ENCODE results near the gene GPR82. TPM values are rescaled to one million over a fixed set of nuclear protein-coding genes. Genes with fewer than 3 reads are reported as not detected.

GPR82 gene
- total and polyA plus RNA-seq, 2 donors (not counting 1 experiment from before 2014, with no cell fraction given): not detected

DNA sequence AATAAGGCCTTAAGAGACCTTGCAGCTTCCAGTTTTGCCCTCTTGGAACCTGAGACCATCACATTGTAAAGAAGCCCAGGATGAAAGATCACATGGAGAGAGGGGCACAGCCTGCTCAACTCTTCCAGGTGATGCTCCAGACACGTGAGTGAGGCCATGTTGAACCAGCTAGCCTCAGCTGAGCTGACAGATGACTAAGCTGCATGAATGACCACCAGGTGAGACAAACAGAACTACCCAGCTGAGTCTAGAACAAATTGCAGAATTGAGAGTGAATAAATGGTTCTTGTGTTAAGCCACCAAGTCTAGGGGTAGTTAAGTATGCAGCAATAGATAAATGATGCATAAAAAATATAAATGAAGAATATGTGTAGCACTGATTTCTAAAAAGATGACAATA, 16.8 kb upstream of the GPR82 start:
- peak overlapping the region; percentile 77 for H3K27ac Mint-ChIP-seq
- H3K4me3 Mint-ChIP-seq: peak overlapping the region; percentile 72
- no peaks in the 10 kb centered on the region for H3K27me3 Mint-ChIP-seq
- no peaks in the 10 kb centered on the region for H3K27me3 ChIP-seq (replicated peaks in 1 of 4; ENCODE audit: control extremely low read depth in 1 of 4, control insufficient read depth in 3 of 4, insufficient read depth in 4 of 4, low read length in 3 of 4)
- ATAC-seq (ENCODE audit: low read depth): peak; percentile 18
- intact Hi-C loops (cut with micrococcal nuclease): loop anchor here (2.0 kb wide), 1 partner anchor 14 kb away; no protein-coding TSS in a partner anchor
- no peaks in the 10 kb centered on the region for H3K9me3 Mint-ChIP-seq (ENCODE audit: insufficient read depth)
- no CpG with 5 or more reads among the region's 1 CpG for WGBS (ENCODE audit: insufficient coverage)
- H3K27ac ChIP-seq (ENCODE audit: low read length in 2 of 2): no peak overlapping the region
- H3K79me2 ChIP-seq (ENCODE audit: control insufficient read depth, insufficient read depth, low read length): no peaks in the 10 kb centered on the region
- no peaks in the 10 kb centered on the region for H3K36me3 ChIP-seq (replicated peaks in 1 of 2; ENCODE audit: control extremely low read depth in 1 of 2, control insufficient read depth in 1 of 2, extremely low read depth in 1 of 2, insufficient read depth in 2 of 2, low read length in 1 of 2)
- DNase-seq: peak; percentile 30
- no peak overlapping the region for H3K9ac ChIP-seq (ENCODE audit: low read length)
- no peak overlapping the region for H2AFZ ChIP-seq (ENCODE audit: insufficient read depth, low read depth, low read length, poor library complexity, severe bottlenecking)
- ChIA-PET CTCF (interaction anchor here (0.8 to 3.8 kb wide), 4 partner anchors 10 to 149 kb away, joined by 4 to 20 read pairs (median 10); no protein-coding TSS in a partner anchor), POLR2A (interaction anchor here (0.6 to 1.4 kb wide), 3 partner anchors 15 to 98 kb away, joined by 3 to 6 read pairs (median 3); no protein-coding TSS in a partner anchor)
- peaks cover 52% of the 10 kb centered on the region for H3K4me1 Mint-ChIP-seq
- H3K4me2 ChIP-seq (replicated peaks; ENCODE audit: low read depth, low read length, poor library complexity, severe bottlenecking): peak overlapping the region; percentile 9
- TF ChIP-seq EZH2 (IDR thresholded peaks at IDR 0.05; ENCODE audit: borderline replicate concordance, insufficient read depth, low read depth, low read length, poor library complexity, severe bottlenecking): no peak
- TF ChIP-seq, protein P1, sequence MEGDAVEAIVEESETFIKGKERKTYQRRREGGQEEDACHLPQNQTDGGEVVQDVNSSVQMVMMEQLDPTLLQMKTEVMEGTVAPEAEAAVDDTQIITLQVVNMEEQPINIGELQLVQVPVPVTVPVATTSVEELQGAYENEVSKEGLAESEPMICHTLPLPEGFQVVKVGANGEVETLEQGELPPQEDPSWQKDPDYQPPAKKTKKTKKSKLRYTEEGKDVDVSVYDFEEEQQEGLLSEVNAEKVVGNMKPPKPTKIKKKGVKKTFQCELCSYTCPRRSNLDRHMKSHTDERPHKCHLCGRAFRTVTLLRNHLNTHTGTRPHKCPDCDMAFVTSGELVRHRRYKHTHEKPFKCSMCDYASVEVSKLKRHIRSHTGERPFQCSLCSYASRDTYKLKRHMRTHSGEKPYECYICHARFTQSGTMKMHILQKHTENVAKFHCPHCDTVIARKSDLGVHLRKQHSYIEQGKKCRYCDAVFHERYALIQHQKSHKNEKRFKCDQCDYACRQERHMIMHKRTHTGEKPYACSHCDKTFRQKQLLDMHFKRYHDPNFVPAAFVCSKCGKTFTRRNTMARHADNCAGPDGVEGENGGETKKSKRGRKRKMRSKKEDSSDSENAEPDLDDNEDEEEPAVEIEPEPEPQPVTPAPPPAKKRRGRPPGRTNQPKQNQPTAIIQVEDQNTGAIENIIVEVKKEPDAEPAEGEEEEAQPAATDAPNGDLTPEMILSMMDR (IDR thresholded peaks at IDR 0.05): no peak
- no peaks in the 10 kb centered on the region for H4K20me1 ChIP-seq (ENCODE audit: control insufficient read depth, insufficient read depth, low read length, poor library complexity, severe bottlenecking)
- H3K9me3 ChIP-seq (ENCODE audit: control extremely low read depth in 1 of 3, control insufficient read depth in 2 of 3, insufficient read depth in 1 of 3, low read length in 2 of 3): no peaks in the 10 kb centered on the region
- H3K4me1 ChIP-seq (ENCODE audit: control insufficient read depth in 2 of 2, insufficient read depth in 2 of 2, low read length in 2 of 2): peaks cover 43 to 48% of the 10 kb centered on the region in 2 donors
- no peak overlapping the region for H3K4me3 ChIP-seq (ENCODE audit: control extremely low read depth in 1 of 5, extremely low read depth in 1 of 5, insufficient read depth in 1 of 5, low read depth in 2 of 5, low read length in 4 of 5)

DNA sequence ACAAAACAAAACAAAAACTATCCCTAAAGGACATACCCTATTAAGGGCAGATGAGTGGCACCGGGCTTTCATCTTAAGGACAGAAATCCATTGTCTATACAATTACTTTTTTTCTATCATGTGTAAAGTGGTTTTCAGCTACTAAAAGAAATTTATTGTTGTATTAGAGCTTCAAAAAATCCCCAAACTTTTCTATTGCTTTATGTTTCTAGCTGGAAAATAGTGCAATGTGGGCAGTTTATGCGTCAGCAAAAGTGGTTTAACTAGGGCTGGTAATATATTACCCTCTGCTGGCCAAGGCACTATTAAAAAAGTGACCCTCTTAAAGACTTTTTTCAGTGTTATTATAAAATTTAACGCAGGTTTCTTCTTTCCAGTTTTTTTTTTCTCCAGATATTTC, 15.5 kb upstream of the GPR82 start:
- Histone ChIP-seq H3K36me3 (replicated peaks in 1 of 2; ENCODE audit: control extremely low read depth in 1 of 2, control insufficient read depth in 1 of 2, extremely low read depth in 1 of 2, insufficient read depth in 2 of 2, low read length in 1 of 2) (no peaks in the 10 kb centered on the region), H4K20me1 (ENCODE audit: control insufficient read depth, insufficient read depth, low read length, poor library complexity, severe bottlenecking) (no peaks in the 10 kb centered on the region), H3K79me2 (ENCODE audit: control insufficient read depth, insufficient read depth, low read length) (no peaks in the 10 kb centered on the region), H3K4me3 (ENCODE audit: control extremely low read depth in 1 of 5, extremely low read depth in 1 of 5, insufficient read depth in 1 of 5, low read depth in 2 of 5, low read length in 4 of 5) (no peak overlapping the region), H3K9me3 (ENCODE audit: control extremely low read depth in 1 of 3, control insufficient read depth in 2 of 3, insufficient read depth in 1 of 3, low read length in 2 of 3) (no peaks in the 10 kb centered on the region), H3K9ac (ENCODE audit: low read length) (no peak overlapping the region), H3K4me2 (replicated peaks; ENCODE audit: low read depth, low read length, poor library complexity, severe bottlenecking) (no peak overlapping the region), H2AFZ (ENCODE audit: insufficient read depth, low read depth, low read length, poor library complexity, severe bottlenecking) (no peak overlapping the region), H3K27me3 (replicated peaks in 1 of 4; ENCODE audit: control extremely low read depth in 1 of 4, control insufficient read depth in 3 of 4, insufficient read depth in 4 of 4, low read length in 3 of 4) (no peaks in the 10 kb centered on the region), H3K4me1 (ENCODE audit: control insufficient read depth in 2 of 2, insufficient read depth in 2 of 2, low read length in 2 of 2) (peaks cover 43 to 44% of the 10 kb centered on the region in 2 donors), H3K27ac (ENCODE audit: low read length in 2 of 2) (no peak overlapping the region)
- WGBS (ENCODE audit: insufficient coverage): no CpG with 5 or more reads among the region's 3 CpGs
- ChIA-PET CTCF (interaction anchor here (0.8 to 3.8 kb wide), 4 partner anchors 9 to 73 kb away, joined by 3 to 20 read pairs (median 10); no protein-coding TSS in a partner anchor), POLR2A (interaction anchor here (0.6 kb wide), 1 partner anchor 433 kb away, joined by 4 read pairs; no protein-coding TSS in a partner anchor)
- DNase-seq (no peak), ATAC-seq (ENCODE audit: low read depth) (no peak)
- Mint-ChIP-seq H3K27ac (no peak overlapping the region), H3K9me3 (ENCODE audit: insufficient read depth) (no peaks in the 10 kb centered on the region), H3K4me3 (no peak overlapping the region), H3K27me3 (no peaks in the 10 kb centered on the region), H3K4me1 (peaks cover 49% of the 10 kb centered on the region)
- TF ChIP-seq, protein P1 (IDR thresholded peaks at IDR 0.05): no peak
- no peak for TF ChIP-seq EZH2 (IDR thresholded peaks at IDR 0.05; ENCODE audit: borderline replicate concordance, insufficient read depth, low read depth, low read length, poor library complexity, severe bottlenecking)
- intact Hi-C loops (cut with micrococcal nuclease): no loop called here

All from B cell (primary cell).